Measurements from ENCODE around the gene ZNF582. TPM values are rescaled to one million over a fixed set of nuclear protein-coding genes. Genes with fewer than 3 reads are reported as not detected.

Gene ZNF582
- total RNA-seq, 1 experiment from 2014 or later = not detected

- no peaks in the 10 kb centered on the region for H3K9me2 ChIP-seq (replicated peaks; ENCODE audit: low read length)
Observed at GRCh38 chr19:56367829-56368711, 25.3 kb downstream of the ZNF582 start.

GRCh38 chr19:56360841-56361240 is 32.5 kb downstream of the ZNF582 start:
- intact Hi-C loops (cut with micrococcal nuclease) = no loop called here

More at GRCh38 chr19:56367829-56368711, 25.3 kb downstream of the ZNF582 start:
- no peak overlapping the region for H2AFZ ChIP-seq (ENCODE audit: low read length)
- no peaks in the 10 kb centered on the region for H4K20me1 ChIP-seq (ENCODE audit: low read length)
- no TSS peak for BruUV-seq (replicated peaks)
- peaks cover 74% of the 10 kb centered on the region for H3K9me3 ChIP-seq (ENCODE audit: low read length)
- intact Hi-C loops (cut with micrococcal nuclease) = no loop called here
- CTCF ChIA-PET = no interaction called here
- no peak overlapping the region for H3K27ac ChIP-seq (ENCODE audit: low read length)
- no peaks in the 10 kb centered on the region for H3K79me2 ChIP-seq (ENCODE audit: low read length)
- no peak for DNase-seq
- POLR2A ChIA-PET (ENCODE audit: unreplicated experiment) = no interaction called here
- no peak overlapping the region for H3K4me2 ChIP-seq (ENCODE audit: low read length)
- no peaks in the 10 kb centered on the region for H3F3A ChIP-seq (ENCODE audit: low read length, unreplicated experiment)
- H3K9ac ChIP-seq (ENCODE audit: low read length) = no peak overlapping the region
- no peaks in the 10 kb centered on the region for H3K4me1 ChIP-seq (ENCODE audit: insufficient read depth, low read length)
- no peak for TF ChIP-seq CTCF (conservative IDR thresholded peaks at IDR 0.05; ENCODE audit: low read depth, low read length)
- ATAC-seq = no peak
- no peaks in the 10 kb centered on the region for H3K36me3 ChIP-seq (ENCODE audit: low read depth, low read length)
- no peaks in the 10 kb centered on the region for H3K27me3 ChIP-seq (ENCODE audit: low read length)
- no peak overlapping the region for H3K4me3 ChIP-seq (ENCODE audit: low read length)

More at GRCh38 chr19:56360841-56361240, 32.5 kb downstream of the ZNF582 start:
- no peaks in the 10 kb centered on the region for H3K27me3 ChIP-seq (ENCODE audit: low read length)
- H3K9me2 ChIP-seq (replicated peaks; ENCODE audit: low read length) = no peaks in the 10 kb centered on the region
- no peak overlapping the region for H3K27ac ChIP-seq (ENCODE audit: low read length)
- no peak overlapping the region for H3K9ac ChIP-seq (ENCODE audit: low read length)
- no peak overlapping the region for H3K4me2 ChIP-seq (ENCODE audit: low read length)
- no peaks in the 10 kb centered on the region for H3F3A ChIP-seq (ENCODE audit: low read length, unreplicated experiment)
- no peak overlapping the region for H2AFZ ChIP-seq (ENCODE audit: low read length)
- no peaks in the 10 kb centered on the region for H3K4me1 ChIP-seq (ENCODE audit: insufficient read depth, low read length)
- no peak overlapping the region for H3K4me3 ChIP-seq (ENCODE audit: low read length)
- peaks cover 45% of the 10 kb centered on the region; the same call in 1 of the 2 replicates for H3K9me3 ChIP-seq (ENCODE audit: low read length)
- no peak for ATAC-seq
- no peaks in the 10 kb centered on the region for H4K20me1 ChIP-seq (ENCODE audit: low read length)
- H3K79me2 ChIP-seq (ENCODE audit: low read length) = no peaks in the 10 kb centered on the region
- no peak for DNase-seq
- ChIA-PET POLR2A (ENCODE audit: unreplicated experiment) (no interaction called here), CTCF (no interaction called here)
- no peaks in the 10 kb centered on the region for H3K36me3 ChIP-seq (ENCODE audit: low read depth, low read length)
- TF ChIP-seq EZH2phosphoT487 (IDR thresholded peaks at IDR 0.05; ENCODE audit: borderline replicate concordance, low read length) = no peak
- TF ChIP-seq EZH2 (IDR thresholded peaks at IDR 0.05; ENCODE audit: low read length, unreplicated experiment) = no peak
- no peak for TF ChIP-seq CTCF (conservative IDR thresholded peaks at IDR 0.05; ENCODE audit: low read depth, low read length)
- BruUV-seq (replicated peaks) = no TSS peak
